Activated naive CD4-positive, alpha-beta T cell treated with anti-CD3 and anti-CD28 coated beads, Interleukin-2, amount 10 ng/mL, durations not matched to agents 7 days and 5 days (primary cell): ENCODE data around the gene OLIG1.

Experiments
- CTCF ChIA-PET: fragments of 350-600 bp; sonication (Branson Sonifier 250); formaldehyde crosslinking; loops from one replicate; lab custom pipeline; 2021; ENCODE audit warnings: antibody characterized with exemption; lab: Charles Lee
- DNase-seq: peaks from one replicate; pipeline ENCODE4 v3.0.0-alpha.2; 2020
- H3K27ac Mint-ChIP-seq: one replicate; pipeline ENCODE4 v1.8.0; 2021; ENCODE audit warnings: mild to moderate bottlenecking, moderate library complexity, mixed read lengths
- H3K27me3 Mint-ChIP-seq: one replicate; pipeline ENCODE4 v1.8.0; 2021; ENCODE audit warnings: mild to moderate bottlenecking, mixed read lengths
- H3K36me3 Mint-ChIP-seq: one replicate; pipeline ENCODE4 v1.8.0; 2021; ENCODE audit warnings: mixed read lengths
- H3K4me1 Mint-ChIP-seq: one replicate; pipeline ENCODE4 v1.8.0; 2021; ENCODE audit warnings: mixed read lengths
- H3K4me3 Mint-ChIP-seq: one replicate; pipeline ENCODE4 v1.8.0; 2021; ENCODE audit warnings: mild to moderate bottlenecking, moderate library complexity, mixed read lengths
- H3K9me3 Mint-ChIP-seq: one replicate; pipeline ENCODE4 v1.8.0; 2021; ENCODE audit warnings: mixed read lengths

Gene OLIG1

GRCh38 chr21:33027401-33028286, 42.3 kb upstream of the OLIG1 start:
- Mint-ChIP-seq H3K27me3 (peaks cover 100% of the 10 kb centered on the region), H3K4me3 (no peak overlapping the region), H3K36me3 (peaks cover 5% of the 10 kb centered on the region), H3K27ac (no peak overlapping the region), H3K4me1 (peaks cover 33% of the 10 kb centered on the region), H3K9me3 (no peaks in the 10 kb centered on the region)
- DNase-seq = no peak
- CTCF ChIA-PET = no interaction called here

- Mint-ChIP-seq H3K27ac (peak overlapping the region; percentile 49), H3K9me3 (no peaks in the 10 kb centered on the region), H3K27me3 (peaks cover 98% of the 10 kb centered on the region), H3K4me3 (peak overlapping the region; percentile 18), H3K4me1 (peaks cover 32% of the 10 kb centered on the region), H3K36me3 (peaks cover 4% of the 10 kb centered on the region)
- DNase-seq = no peak
- CTCF ChIA-PET = no interaction called here
Observed at GRCh38 chr21:33028287-33028670, 41.7 kb upstream of the OLIG1 start.

DNA sequence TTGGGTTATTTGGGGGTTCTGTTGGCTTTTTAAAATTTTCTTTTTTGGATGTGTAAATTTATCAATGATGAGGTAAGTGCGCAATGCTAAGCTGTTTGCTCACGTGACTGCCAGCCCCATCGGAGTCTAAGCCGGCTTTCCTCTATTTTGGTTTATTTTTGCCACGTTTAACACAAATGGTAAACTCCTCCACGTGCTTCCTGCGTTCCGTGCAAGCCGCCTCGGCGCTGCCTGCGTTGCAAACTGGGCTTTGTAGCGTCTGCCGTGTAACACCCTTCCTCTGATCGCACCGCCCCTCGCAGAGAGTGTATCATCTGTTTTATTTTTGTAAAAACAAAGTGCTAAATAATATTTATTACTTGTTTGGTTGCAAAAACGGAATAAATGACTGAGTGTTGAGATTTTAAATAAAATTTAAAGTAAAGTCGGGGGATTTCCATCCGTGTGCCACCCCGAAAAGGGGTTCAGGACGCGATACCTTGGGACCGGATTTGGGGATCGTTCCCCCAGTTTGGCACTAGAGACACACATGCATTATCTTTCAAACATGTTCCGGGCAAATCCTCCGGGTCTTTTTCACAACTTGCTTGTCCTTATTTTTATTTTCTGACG, 41.1 kb upstream of the OLIG1 start:
- Mint-ChIP-seq H3K4me1 (peaks cover 31% of the 10 kb centered on the region), H3K4me3 (no peak overlapping the region), H3K27me3 (peaks cover 98% of the 10 kb centered on the region), H3K9me3 (no peaks in the 10 kb centered on the region), H3K36me3 (peaks cover 4% of the 10 kb centered on the region), H3K27ac (peak overlapping the region; percentile 54)
- DNase-seq = peak; percentile 48
- CTCF ChIA-PET = no interaction called here

DNA sequence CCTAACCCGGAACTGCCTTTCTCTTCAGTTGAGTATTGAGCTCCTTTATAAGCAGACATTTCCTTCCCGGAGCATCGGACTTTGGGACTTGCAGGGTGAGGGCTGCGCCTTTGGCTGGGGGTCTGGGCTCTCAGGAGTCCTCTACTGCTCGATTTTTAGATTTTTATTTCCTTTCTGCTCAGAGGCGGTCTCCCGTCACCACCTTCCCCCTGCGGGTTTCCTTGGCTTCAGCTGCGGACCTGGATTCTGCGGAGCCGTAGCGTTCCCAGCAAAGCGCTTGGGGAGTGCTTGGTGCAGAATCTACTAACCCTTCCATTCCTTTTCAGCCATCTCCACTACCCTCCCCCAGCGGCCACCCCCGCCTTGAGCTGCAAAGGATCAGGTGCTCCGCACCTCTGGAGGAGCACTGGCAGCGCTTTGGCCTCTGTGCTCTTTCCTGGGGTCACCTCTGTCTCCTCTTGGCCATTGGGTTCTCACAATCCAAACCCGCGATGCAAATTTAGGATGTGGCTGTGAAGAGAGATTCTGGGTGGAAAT, 40.5 kb upstream of the OLIG1 start:
- no peaks in the 10 kb centered on the region for H3K36me3 Mint-ChIP-seq
- H3K27me3 Mint-ChIP-seq = peaks cover 98% of the 10 kb centered on the region
- H3K4me1 Mint-ChIP-seq = peaks cover 26% of the 10 kb centered on the region
- H3K9me3 Mint-ChIP-seq = no peaks in the 10 kb centered on the region
- peak overlapping the region; percentile 29 for H3K27ac Mint-ChIP-seq
- H3K4me3 Mint-ChIP-seq = no peak overlapping the region
- CTCF ChIA-PET = no interaction called here
- DNase-seq = no peak

GRCh38 chr21:33029975-33030461, 39.9 kb upstream of the OLIG1 start:
- H3K4me1 Mint-ChIP-seq = peaks cover 24% of the 10 kb centered on the region
- CTCF ChIA-PET = no interaction called here
- H3K4me3 Mint-ChIP-seq = no peak overlapping the region
- no peaks in the 10 kb centered on the region for H3K36me3 Mint-ChIP-seq
- no peak for DNase-seq
- H3K9me3 Mint-ChIP-seq = no peaks in the 10 kb centered on the region
- peaks cover 94% of the 10 kb centered on the region for H3K27me3 Mint-ChIP-seq
- peak overlapping the region; percentile 37 for H3K27ac Mint-ChIP-seq

- no peaks in the 10 kb centered on the region for H3K9me3 Mint-ChIP-seq
- H3K4me1 Mint-ChIP-seq = peaks cover 22% of the 10 kb centered on the region
- H3K4me3 Mint-ChIP-seq = no peak overlapping the region
- H3K27ac Mint-ChIP-seq = no peak overlapping the region
- H3K27me3 Mint-ChIP-seq = peaks cover 88% of the 10 kb centered on the region
- DNase-seq = no peak
- CTCF ChIA-PET = interaction anchor here (0.5 kb wide), 1 partner anchor 151 kb away, joined by 3 read pairs; no protein-coding TSS in a partner anchor
- no peaks in the 10 kb centered on the region for H3K36me3 Mint-ChIP-seq
Observed at GRCh38 chr21:33030633-33031032, 39.3 kb upstream of the OLIG1 start.

- Mint-ChIP-seq H3K27ac (no peak overlapping the region), H3K4me3 (no peak overlapping the region), H3K9me3 (no peaks in the 10 kb centered on the region), H3K36me3 (no peaks in the 10 kb centered on the region), H3K4me1 (peaks cover 19% of the 10 kb centered on the region), H3K27me3 (peaks cover 81% of the 10 kb centered on the region)
- no peak for DNase-seq
- CTCF ChIA-PET = interaction anchor here (0.5 kb wide), 1 partner anchor 151 kb away, joined by 3 read pairs; no protein-coding TSS in a partner anchor
Observed at GRCh38 chr21:33031152-33031911, 38.6 kb upstream of the OLIG1 start.

DNA sequence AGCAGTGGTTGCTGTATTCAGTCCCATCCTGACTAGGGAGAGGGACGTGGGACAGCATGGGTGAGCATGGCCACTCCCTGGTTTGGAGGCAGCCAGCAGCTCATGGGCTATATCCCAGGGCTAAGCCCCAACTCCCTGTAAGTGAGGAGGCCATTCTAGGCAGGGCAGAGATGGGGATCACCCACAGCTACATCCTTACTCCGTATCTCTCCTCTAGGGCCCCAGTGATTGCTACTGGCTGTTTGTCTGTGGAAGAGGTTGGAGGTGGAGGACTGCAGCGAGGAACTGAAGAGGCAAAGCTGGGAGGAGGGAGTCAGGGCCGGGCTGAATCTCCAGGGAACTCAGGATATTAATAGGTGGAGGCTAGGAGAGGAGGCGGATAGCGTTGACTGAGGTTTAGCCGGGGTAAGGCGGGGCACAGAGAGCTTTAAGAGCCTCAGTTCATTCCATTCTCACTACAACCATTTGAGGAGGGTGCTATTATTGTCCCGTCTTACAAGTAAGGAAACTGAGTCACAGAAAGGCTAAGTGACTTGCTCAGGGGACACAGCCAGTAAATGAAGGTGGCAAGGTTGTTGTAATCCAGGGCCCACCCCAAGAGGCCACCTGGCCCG, 37.4 kb upstream of the OLIG1 start:
- CTCF ChIA-PET = no interaction called here
- H3K4me3 Mint-ChIP-seq = no peak overlapping the region
- H3K9me3 Mint-ChIP-seq = no peaks in the 10 kb centered on the region

DNA sequence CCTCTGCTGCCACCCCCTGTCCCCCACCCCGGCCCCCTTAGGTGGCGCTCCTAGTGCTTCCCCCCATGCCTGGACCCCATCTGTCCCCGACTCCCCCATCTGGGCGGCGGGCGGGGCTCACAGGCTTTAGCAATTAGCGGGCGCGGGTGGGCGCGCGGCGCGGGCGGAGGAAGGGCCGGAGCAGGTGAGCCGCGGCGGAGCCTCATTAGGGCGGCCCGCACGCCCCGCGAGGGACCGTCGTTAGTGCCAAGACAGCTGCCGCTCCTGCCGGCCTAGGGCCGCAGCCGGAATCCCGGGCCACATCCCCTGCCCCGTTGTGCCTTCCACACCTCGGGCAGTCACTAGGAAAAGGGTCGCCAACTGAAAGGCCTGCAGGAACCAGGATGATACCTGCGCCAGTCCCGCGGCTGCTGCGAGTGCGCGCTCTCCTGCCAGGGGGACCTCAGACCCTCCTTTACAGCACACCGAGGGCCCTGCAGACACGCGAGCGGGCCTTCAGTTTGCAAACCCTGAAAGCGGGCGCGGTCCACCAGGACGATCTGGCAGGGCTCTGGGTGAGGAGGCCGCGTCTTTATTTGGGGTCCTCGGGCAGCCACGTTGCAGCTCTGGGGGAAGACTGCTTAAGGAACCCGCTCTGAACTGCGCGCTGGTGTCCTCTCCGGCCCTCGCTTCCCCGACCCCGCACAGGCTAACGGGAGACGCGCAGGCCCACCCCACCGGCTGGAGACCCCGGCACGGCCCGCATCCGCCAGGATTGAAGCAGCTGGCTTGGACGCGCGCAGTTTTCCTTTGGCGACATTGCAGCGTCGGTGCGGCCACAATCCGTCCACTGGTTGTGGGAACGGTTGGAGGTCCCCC, 36.6 kb upstream of the OLIG1 start:
- no peak overlapping the region for H3K27ac Mint-ChIP-seq
- DNase-seq = no peak
- H3K9me3 Mint-ChIP-seq = no peaks in the 10 kb centered on the region
- peaks cover 18% of the 10 kb centered on the region for H3K4me1 Mint-ChIP-seq
- no peak overlapping the region for H3K4me3 Mint-ChIP-seq
- H3K27me3 Mint-ChIP-seq = peaks cover 61% of the 10 kb centered on the region
- no peaks in the 10 kb centered on the region for H3K36me3 Mint-ChIP-seq
- CTCF ChIA-PET = interaction anchor here (1.4 kb wide), 1 partner anchor 94 kb away, joined by 5 read pairs; no protein-coding TSS in a partner anchor

More for the DNA sequence above, 37.4 kb upstream of the OLIG1 start:
- Mint-ChIP-seq H3K27ac (no peak overlapping the region), H3K36me3 (no peaks in the 10 kb centered on the region), H3K27me3 (peaks cover 69% of the 10 kb centered on the region), H3K4me1 (peaks cover 20% of the 10 kb centered on the region)
- DNase-seq = no peak

GRCh38 chr21:33033961-33034413, 36.0 kb upstream of the OLIG1 start:
- Mint-ChIP-seq H3K4me1 (peaks cover 14% of the 10 kb centered on the region), H3K27ac (no peak overlapping the region), H3K4me3 (no peak overlapping the region), H3K36me3 (no peaks in the 10 kb centered on the region), H3K9me3 (no peaks in the 10 kb centered on the region), H3K27me3 (peaks cover 55% of the 10 kb centered on the region)
- no peak for DNase-seq
- CTCF ChIA-PET = interaction anchor here (1.4 kb wide), 1 partner anchor 93 kb away, joined by 5 read pairs; no protein-coding TSS in a partner anchor

DNA sequence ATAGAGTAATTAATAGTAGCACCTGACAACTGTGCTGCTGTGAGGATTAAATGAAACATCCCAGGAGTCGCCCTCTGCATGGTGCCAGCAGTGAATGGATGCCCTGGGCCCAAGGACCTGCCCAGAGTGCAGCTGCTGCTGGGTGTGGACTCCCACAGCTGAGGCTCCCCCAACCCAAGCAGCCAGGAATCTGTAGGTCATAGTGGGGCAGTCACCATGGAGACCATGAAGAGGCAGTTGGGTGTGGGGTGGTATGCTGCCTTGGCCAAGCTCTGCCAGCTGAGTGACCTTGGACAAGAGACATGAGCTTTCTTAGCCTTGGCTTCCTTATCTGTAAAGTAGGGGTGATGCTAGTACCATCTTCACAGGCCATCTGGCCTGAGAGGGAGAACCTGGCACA, 34.8 kb upstream of the OLIG1 start:
- H3K27me3 Mint-ChIP-seq = peaks cover 43% of the 10 kb centered on the region
- H3K4me1 Mint-ChIP-seq = peaks cover 11% of the 10 kb centered on the region
- H3K36me3 Mint-ChIP-seq = no peaks in the 10 kb centered on the region
- no peak overlapping the region for H3K27ac Mint-ChIP-seq
- CTCF ChIA-PET = no interaction called here
- no peaks in the 10 kb centered on the region for H3K9me3 Mint-ChIP-seq
- H3K4me3 Mint-ChIP-seq = no peak overlapping the region
- DNase-seq = no peak

GRCh38 chr21:33036430-33037162, 33.3 kb upstream of the OLIG1 start:
- CTCF ChIA-PET = interaction anchor here (0.6 to 1.0 kb wide), 2 partner anchors 91 to 98 kb away, joined by 3 read pairs; no protein-coding TSS in a partner anchor
- DNase-seq = peak; percentile 37
- no peak overlapping the region for H3K27ac Mint-ChIP-seq
- H3K4me3 Mint-ChIP-seq = no peak overlapping the region
- H3K27me3 Mint-ChIP-seq = peaks cover 41% of the 10 kb centered on the region
- H3K4me1 Mint-ChIP-seq = peaks cover 11% of the 10 kb centered on the region
- H3K9me3 Mint-ChIP-seq = no peaks in the 10 kb centered on the region
- no peaks in the 10 kb centered on the region for H3K36me3 Mint-ChIP-seq
